ENCODE data around the gene KIF16B.

GRCh38 chr20:16560216-16560615 is 13.0 kb downstream of the KIF16B start:
- TF ChIP-seq, protein P1, sequence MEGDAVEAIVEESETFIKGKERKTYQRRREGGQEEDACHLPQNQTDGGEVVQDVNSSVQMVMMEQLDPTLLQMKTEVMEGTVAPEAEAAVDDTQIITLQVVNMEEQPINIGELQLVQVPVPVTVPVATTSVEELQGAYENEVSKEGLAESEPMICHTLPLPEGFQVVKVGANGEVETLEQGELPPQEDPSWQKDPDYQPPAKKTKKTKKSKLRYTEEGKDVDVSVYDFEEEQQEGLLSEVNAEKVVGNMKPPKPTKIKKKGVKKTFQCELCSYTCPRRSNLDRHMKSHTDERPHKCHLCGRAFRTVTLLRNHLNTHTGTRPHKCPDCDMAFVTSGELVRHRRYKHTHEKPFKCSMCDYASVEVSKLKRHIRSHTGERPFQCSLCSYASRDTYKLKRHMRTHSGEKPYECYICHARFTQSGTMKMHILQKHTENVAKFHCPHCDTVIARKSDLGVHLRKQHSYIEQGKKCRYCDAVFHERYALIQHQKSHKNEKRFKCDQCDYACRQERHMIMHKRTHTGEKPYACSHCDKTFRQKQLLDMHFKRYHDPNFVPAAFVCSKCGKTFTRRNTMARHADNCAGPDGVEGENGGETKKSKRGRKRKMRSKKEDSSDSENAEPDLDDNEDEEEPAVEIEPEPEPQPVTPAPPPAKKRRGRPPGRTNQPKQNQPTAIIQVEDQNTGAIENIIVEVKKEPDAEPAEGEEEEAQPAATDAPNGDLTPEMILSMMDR (conservative IDR thresholded peaks at IDR 0.05): no peak
- no peak for TF ChIP-seq ZFX (IDR thresholded peaks at IDR 0.05)

All from C4-2B (cell line).